NOMO-1 treated with dmso at 0.1 percent for 144 hours (cell line): ENCODE data around the gene NEURL2.
A peak's percentile ranks its signal among the peaks of the same experiment; 100 is the strongest.

Experiments
- DNase-seq: peaks from one replicate; lab custom pipeline; 2025; ENCODE audit not compliant: unreplicated experiment; lab: John Stamatoyannopoulos, UW

The NEURL2 gene

DNA sequence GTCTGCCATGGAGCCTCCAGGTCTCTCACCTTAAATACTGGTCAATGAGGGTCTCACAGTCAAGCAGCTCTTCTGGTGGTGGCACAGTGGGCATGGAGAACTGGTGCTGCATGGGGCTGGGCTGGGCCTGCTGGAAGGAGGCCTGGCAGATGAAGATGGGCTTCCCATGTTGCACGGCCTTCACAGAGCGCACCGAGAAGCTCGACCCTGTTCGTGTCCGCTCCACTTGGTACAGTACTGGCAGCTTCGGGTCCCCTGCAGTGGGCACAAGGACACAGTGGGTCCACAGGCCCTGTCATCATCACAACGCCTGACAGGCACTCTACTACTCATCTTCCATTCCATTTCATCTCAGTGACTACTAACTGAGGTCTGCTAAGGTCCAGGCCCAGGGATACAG lies 42.6 kb downstream of the NEURL2 start:
- no peak for DNase-seq

DNA sequence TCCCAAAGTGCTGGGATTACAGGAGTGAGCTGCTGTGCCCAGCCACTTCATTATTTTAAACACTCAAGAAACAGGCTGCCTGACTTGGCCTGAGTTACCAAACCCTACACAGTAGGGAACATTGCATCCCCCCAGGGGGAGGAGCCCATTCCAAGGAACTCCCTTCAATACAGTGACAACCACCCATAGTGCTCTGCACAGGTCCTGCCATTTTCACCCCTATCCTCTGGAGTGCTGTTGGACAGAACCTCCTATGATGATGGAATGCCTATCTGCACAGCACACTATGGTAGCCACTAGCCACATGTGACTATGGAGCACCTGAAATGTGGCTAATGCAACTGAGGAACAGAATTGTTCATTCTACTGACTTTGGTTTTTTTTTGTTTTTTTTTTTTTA lies 45.6 kb downstream of the NEURL2 start:
- no peak for DNase-seq

DNA sequence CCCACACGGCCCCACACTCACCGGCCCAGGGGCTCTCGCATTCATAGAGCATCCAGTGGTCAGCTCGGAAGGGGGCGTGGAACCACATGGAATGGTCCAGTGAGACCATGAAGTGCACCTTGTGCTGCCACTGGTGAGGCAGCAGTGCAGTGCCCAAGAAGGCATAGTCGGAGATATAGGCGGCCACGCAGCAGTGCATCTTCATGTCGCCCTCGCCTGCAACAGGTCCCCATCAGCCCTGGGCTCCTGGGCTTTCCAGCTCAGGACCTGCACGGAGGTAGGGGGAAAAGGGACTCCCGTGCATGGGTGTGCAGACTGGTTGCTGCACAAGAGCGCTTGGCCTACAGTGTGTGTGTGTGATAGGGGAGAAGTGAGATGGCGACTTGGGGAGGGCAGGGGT lies 47.5 kb downstream of the NEURL2 start:
- DNase-seq, result no peak

DNA sequence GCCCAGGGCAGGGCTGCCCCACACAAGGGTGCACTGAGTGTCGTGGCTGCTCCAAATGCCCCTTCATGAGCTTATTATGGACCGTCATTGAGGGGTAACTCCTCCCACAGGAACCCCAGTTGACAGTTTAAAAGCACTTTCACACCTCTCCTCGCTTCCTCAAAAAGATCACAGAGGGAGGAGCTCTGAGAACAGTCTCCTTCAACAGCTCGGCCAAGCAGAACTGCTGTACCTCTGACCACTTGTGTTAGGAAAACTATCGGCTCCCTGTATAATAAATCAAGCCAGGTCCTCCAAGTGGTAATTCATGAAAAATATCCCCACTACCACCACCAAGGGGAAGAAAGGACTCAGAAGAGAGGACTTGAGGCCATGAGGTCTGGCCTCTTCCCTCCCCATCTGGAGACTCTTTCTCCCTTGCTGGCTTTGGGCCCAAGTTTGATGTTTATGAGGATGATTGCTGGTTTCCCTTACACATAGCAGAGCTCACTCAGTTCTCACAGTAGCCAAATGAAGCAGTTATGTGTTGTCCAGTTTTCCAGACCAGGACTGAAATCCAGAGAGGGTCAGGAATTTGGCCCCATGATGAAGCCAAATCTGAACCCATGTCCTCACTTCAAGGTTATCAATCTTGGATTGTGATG lies 48.7 kb downstream of the NEURL2 start:
- DNase-seq, result peak; percentile 80

DNA sequence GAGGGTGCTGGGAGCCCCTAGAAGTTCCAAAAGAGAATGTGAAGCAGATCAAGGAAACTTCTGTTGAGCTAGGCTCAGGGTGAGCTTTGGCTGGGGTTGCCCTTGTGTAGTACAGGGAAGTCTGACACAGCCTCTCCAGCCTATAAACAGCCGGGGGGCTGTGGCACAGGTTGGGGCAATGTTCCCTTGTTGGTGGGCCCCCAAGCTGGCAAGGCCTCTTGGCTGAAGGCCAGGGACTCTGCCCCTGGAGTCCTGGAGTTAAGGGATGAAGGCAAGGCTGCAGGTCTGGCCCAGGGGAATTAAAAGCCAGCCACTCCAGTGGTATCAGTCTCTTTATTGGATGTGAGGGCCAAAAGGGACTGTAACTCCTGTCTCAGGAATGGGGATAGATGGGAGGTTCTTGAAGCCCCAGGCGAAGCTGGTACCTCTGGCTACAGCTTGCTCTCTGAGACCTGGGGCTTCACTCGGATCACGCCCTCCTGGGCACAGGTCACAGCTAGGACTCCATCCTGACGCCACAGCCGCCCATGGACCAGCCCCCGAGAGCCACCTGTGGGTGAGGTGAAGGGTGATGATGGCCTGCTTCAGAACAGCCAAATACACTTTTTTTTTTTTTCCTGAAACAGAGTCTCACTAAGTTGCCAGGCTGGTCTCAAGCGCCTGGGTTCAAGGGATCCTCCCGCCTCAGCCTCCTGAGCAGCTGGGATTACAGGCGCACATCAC lies 49.4 kb downstream of the NEURL2 start:
- DNase-seq, result no peak

DNA sequence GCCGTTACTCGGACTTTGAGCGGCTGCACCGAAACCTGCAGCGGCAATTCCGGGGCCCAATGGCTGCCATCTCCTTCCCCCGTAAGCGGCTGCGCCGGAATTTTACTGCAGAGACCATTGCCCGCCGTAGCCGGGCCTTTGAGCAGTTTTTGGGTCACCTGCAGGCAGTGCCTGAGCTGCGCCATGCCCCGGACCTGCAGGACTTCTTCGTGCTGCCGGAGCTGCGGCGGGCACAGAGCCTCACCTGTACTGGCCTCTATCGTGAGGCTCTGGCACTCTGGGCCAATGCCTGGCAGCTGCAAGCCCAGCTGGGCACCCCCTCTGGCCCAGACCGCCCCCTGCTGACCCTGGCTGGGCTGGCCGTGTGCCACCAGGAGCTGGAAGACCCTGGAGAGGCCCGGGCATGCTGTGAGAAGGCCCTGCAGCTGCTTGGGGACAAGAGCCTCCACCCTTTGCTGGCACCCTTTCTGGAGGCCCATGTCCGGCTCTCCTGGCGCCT lies 50.3 kb downstream of the NEURL2 start:
- DNase-seq, result no peak
